HepG2 (cell line): ENCODE results near the gene LACTBL1. TPM values are rescaled to one million over a fixed set of nuclear protein-coding genes. Genes with fewer than 3 reads are reported as not detected.

ENCODE experiments used
- ATAC-seq: fragments of 200-7000 bp; cut with Tn5 transposase; 3 replicates; pipeline ENCODE4 v1.9.1; 2020; ENCODE audit warnings: mild to moderate bottlenecking, moderate library complexity
- BruUV-seq: library from RNA; stranded (reverse); fragments of 400-500 nt; replicated peaks from 2 replicates; lab custom pipeline; 2021; lab: Mats Ljungman, UMichigan
- CTCF ChIA-PET: fragments of 300-600 bp; formaldehyde crosslinking; extraction: SDS; loops from one replicate; lab custom pipeline; 2021; ENCODE audit warnings: low total read pairs, inconsistent platforms, low intra/inter-chr PET ratio; lab: Yijun Ruan, JAX
- POLR2A ChIA-PET: fragments of 350-600 bp; sonication (Branson Sonifier 250); formaldehyde crosslinking; loops from one replicate; lab custom pipeline; 2020; ENCODE audit warnings: antibody characterized with exemption, inconsistent platforms; lab: Yijun Ruan, JAX
- DNase-seq: peaks from one replicate; pipeline ENCODE4 v3.0.0-alpha.2; 2015; ENCODE audit warnings: low spot score
- FAIRE-seq: peaks from 3 replicates; lab custom pipeline; 2011; peaks lifted over from hg19 to GRCh38; lab: Jason Lieb, UNC
- H2AFZ ChIP-seq: one replicate; pipeline ENCODE4 v1.6.1; 2011; ENCODE audit warnings: low read length, inconsistent platforms
- H3K27ac ChIP-seq: fragments of 300-600 bp; 3 replicates; pipeline ENCODE4 v1.8.0; 2011; ENCODE audit warnings: mixed run types, mild to moderate bottlenecking, mixed read lengths, low read length, inconsistent platforms; ENCODE audit not compliant: insufficient read depth; ENCODE audit errors: extremely low read length
- H3K27me3 ChIP-seq, 2 experiments: fragments of 200-600 bp in 1 of 2; 2 replicates in 1 of 2; 3 replicates in 1 of 2; pipeline versions ENCODE4 v1.6.0 to v1.8.0; 2011; ENCODE audit warnings: low read length in 2 of 2, mild to moderate bottlenecking in 2 of 2, moderate library complexity in 2 of 2, inconsistent platforms in 1 of 2; ENCODE audit not compliant: insufficient read depth in 2 of 2, control insufficient read depth in 1 of 2
- H3K36me3 ChIP-seq, 2 experiments: fragments of 200-600 bp in 1 of 2; replicated peaks in 1 of 2; 2 replicates in 1 of 2; 3 replicates in 1 of 2; pipeline versions ENCODE4 v1.5.1 to v1.8.0; 2011; ENCODE audit warnings: low read length in 2 of 2, inconsistent platforms in 1 of 2; ENCODE audit not compliant: insufficient read depth in 2 of 2, control insufficient read depth in 1 of 2
- H3K4me1 ChIP-seq: 2 replicates; pipeline ENCODE4 v1.5.1; 2012; ENCODE audit warnings: low read length, inconsistent platforms; ENCODE audit not compliant: insufficient read depth
- H3K4me2 ChIP-seq: 2 replicates; pipeline ENCODE4 v1.6.0; 2011; ENCODE audit warnings: low read depth, low read length, inconsistent platforms
- H3K4me3 ChIP-seq, 3 experiments: fragments of 200-600 bp in 1 of 3; sonication (generic), shearing (Covaris generic) in 1 of 3; replicated peaks in 1 of 3; 2 replicates each; pipeline ENCODE4 v1.5.1; 2011 to 2016; ENCODE audit warnings: low read length in 3 of 3, inconsistent platforms in 2 of 3, low read depth in 2 of 3, mild to moderate bottlenecking in 2 of 3, control low read depth in 1 of 3, mixed read lengths in 1 of 3; ENCODE audit not compliant: insufficient read depth in 1 of 3
- H3K79me2 ChIP-seq: one replicate; pipeline ENCODE4 v1.6.1; 2011; ENCODE audit warnings: low read length, inconsistent platforms; ENCODE audit not compliant: insufficient read depth
- H3K9ac ChIP-seq: 2 replicates; pipeline ENCODE4 v1.6.0; 2011; ENCODE audit warnings: mild to moderate bottlenecking, low read depth, low read length, inconsistent platforms; ENCODE audit not compliant: insufficient read depth
- H3K9me3 ChIP-seq: 2 replicates; pipeline ENCODE4 v1.5.1; 2012; ENCODE audit warnings: mild to moderate bottlenecking, low read length
- H4K20me1 ChIP-seq: 2 replicates; pipeline ENCODE4 v1.6.0; 2011; ENCODE audit warnings: inconsistent platforms, mild to moderate bottlenecking, low read length, moderate library complexity; ENCODE audit not compliant: insufficient read depth
- AGO2 ChIP-seq: fragments of 200-400 bp; formaldehyde crosslinking; optimal IDR thresholded peaks from 2 replicates; pipeline ENCODE3; 2017; ENCODE audit warnings: mild to moderate bottlenecking, low read depth, low read length, moderate library complexity
- ETV5 ChIP-seq: IDR thresholded peaks from 2 replicates; pipeline ENCODE4 v1.6.1; 2018; ENCODE audit warnings: missing biosample characterization, missing genetic modification reagents, inconsistent platforms, borderline replicate concordance
- FOSL1 ChIP-seq: sonication (generic); formaldehyde crosslinking; IDR thresholded peaks from 2 replicates; pipeline ENCODE4 v1.9.0; 2021; ENCODE audit warnings: missing genetic modification reagents, borderline replicate concordance
- FOSL2 ChIP-seq: sonication (generic); formaldehyde crosslinking; IDR thresholded peaks from 2 replicates; pipeline ENCODE4 v1.4.0; 2020; ENCODE audit warnings: missing genetic modification reagents
- JUND ChIP-seq: sonication (generic); formaldehyde crosslinking; IDR thresholded peaks from 2 replicates; pipeline ENCODE4 v1.8.0; 2022; ENCODE audit warnings: mild to moderate bottlenecking, missing genetic modification reagents
- KMT2A ChIP-seq: sonication (generic); formaldehyde crosslinking; IDR thresholded peaks from 2 replicates; pipeline ENCODE4 v1.4.0; 2020; ENCODE audit warnings: missing genetic modification reagents
- SOX6 ChIP-seq, 2 experiments: fragments of 450-650 bp in 1 of 2; sonication (generic) in 1 of 2; formaldehyde crosslinking in 1 of 2; IDR thresholded peaks; 2 replicates each; pipeline versions ENCODE4 v1.4.0 to v1.6.1; 2017 to 2020; ENCODE audit warnings: antibody characterized with exemption in 1 of 2, mild to moderate bottlenecking in 1 of 2, missing genetic modification reagents in 1 of 2
- WGBS: methylation state at CpG from one replicate; pipeline ENCODE4 v1.1.6; 2017; ENCODE audit warnings: low lambda C conversion rate; 5-methylcytosine and 5-hydroxymethylcytosine counted together
- in situ Hi-C: cut with HindIII; loops from 2 replicates; pipeline ENCODE4 v1.10.0; 2017; ENCODE audit warnings: low pct_unique_long_range_greater_than_20kb; ENCODE audit not compliant: extremely low pct_ligation_motif_present
- intact Hi-C: fragments of 100-400 bp; cut with micrococcal nuclease; formaldehyde crosslinking; loops from one replicate; pipeline ENCODE4 v1.10.0; 2022; ENCODE audit not compliant: unreplicated experiment
- polyA plus RNA-seq, 8 experiments: library from polyadenylated mRNA; depleted of rRNA in 3 of 8; stranded (reverse) in 7 of 8; unstranded in 1 of 8; fragments of >200 nt; fragmentation: Illumina TruSeq in 4 of 8; extraction: Trizol in 4 of 8; gene quantifications; 2 replicates each; pipeline versions ENCODE4 v1.2.1 to v1.2.3, GENCODE V29; 2011 to 2016; ENCODE audit warnings: low read depth in 4 of 8, missing spikeins in 1 of 8, mixed read lengths in 1 of 8; ENCODE audit not compliant: insufficient read depth in 1 of 8
- total RNA-seq, 5 experiments: library from RNA; depleted of rRNA; stranded (reverse); fragments of >200 nt; fragmentation: Illumina TruSeq; extraction: Trizol; gene quantifications; 2 replicates each; pipeline ENCODE4 v1.2.3, GENCODE V29; 2016; ENCODE audit warnings: low read depth in 1 of 5

Gene LACTBL1
- total and polyA plus RNA-seq, 2 of the 13 experiments (the other 11 are each of a cell fraction or from before 2014, with no cell fraction given), result 0.12 to 1.3 TPM

DNA sequence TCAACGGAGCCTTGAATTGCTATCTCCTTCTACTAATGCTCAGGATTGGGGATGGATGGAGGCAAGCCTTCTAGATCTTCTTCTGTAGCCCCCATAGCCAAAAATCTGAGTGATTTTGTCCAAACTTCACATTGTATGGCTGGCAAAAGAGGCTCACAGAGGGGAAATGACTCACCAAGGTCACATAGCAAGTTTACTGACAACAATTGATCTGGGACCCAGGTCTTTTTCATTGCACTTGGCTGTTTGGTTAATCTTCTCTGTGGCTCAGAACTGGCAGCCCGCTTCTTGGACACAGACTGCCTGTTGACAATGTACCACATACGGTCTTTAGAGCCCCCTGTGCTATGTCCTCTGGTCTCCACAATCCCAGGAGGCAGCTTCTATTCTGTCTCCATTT is 3.0 kb upstream of the LACTBL1 start:
- FAIRE-seq (no peak), DNase-seq (no peak), ATAC-seq (peak; percentile 47; the same call in 2 of the 3 replicates)
- WGBS, result 5% methylated on average over 3 of the region's 3 CpGs
- in situ Hi-C loops, result loop anchor here (5.0 to 10.0 kb wide), 3 partner anchors 109 to 299 kb away; no protein-coding TSS in a partner anchor
- Histone ChIP-seq H3K9me3 (no peaks in the 10 kb centered on the region), H2AFZ (no peak overlapping the region), H3K4me1 (peaks cover 32% of the 10 kb centered on the region), H4K20me1 (no peaks in the 10 kb centered on the region), H3K27me3 (no peaks in the 10 kb centered on the region), H3K36me3 (no peaks in the 10 kb centered on the region), H3K27ac (no peak overlapping the region), H3K4me2 (peak overlapping the region; percentile 57), H3K9ac (no peak overlapping the region), H3K4me3 (no peak overlapping the region), H3K79me2 (no peaks in the 10 kb centered on the region)
- intact Hi-C loops, result loop anchor here (1.0 to 10.0 kb wide), 4 partner anchors 79 to 299 kb away; no protein-coding TSS in a partner anchor
- no TSS peak for BruUV-seq
- TF ChIP-seq FOSL2 (CRISPR knock-in tag) (peak; percentile 79), AGO2 (no peak), FOSL1 (CRISPR knock-in tag) (peak; percentile 21; the same call in 1 of the 2 replicates), JUND (peak; percentile 17; the same call in 1 of the 2 replicates), ETV5 (peak; percentile 45; the same call in 1 of the 2 replicates), KMT2A (CRISPR knock-in tag) (no peak), SOX6 (IDR thresholded peaks at IDR 0.05) (no peak), SOX6 (CRISPR knock-in tag; IDR thresholded peaks at IDR 0.05) (0 out of 2 replicates have a peak, but pooled peaks have one; percentile 26)
- CTCF ChIA-PET, result interaction anchor here (1.5 to 2.1 kb wide), 2 partner anchors 123 to 209 kb away, joined by 8 to 12 read pairs; no protein-coding TSS in a partner anchor
- POLR2A ChIA-PET, result no interaction called here
